Activated T-helper 2 cell treated with anti-CD3 and anti-CD28 coated beads, Interferon-gamma antibody, Interleukin-2, Interleukin-4, amounts not matched to agents 10 μg/mL and 5 μg/mL and 100 μg/mL, durations not matched to agents 14 hours and 24 hours and 36 hours (primary cell): ENCODE results near the gene TIAM2. TPM values are rescaled to one million over a fixed set of nuclear protein-coding genes. Genes with fewer than 3 reads are reported as not detected.

Source experiments
- DNase-seq: peaks from one replicate; pipeline ENCODE4 v3.0.0; 2021; ENCODE audit warnings: low spot score
- H3K27ac Mint-ChIP-seq: one replicate; pipeline ENCODE4 v1.8.0; 2021; ENCODE audit warnings: mixed read lengths
- H3K27me3 Mint-ChIP-seq: one replicate; pipeline ENCODE4 v1.8.0; 2021; ENCODE audit warnings: low read depth, mixed read lengths
- H3K36me3 Mint-ChIP-seq: one replicate; pipeline ENCODE4 v1.8.0; 2021; ENCODE audit warnings: low read depth, mixed read lengths
- H3K4me1 Mint-ChIP-seq: one replicate; pipeline ENCODE4 v1.8.0; 2021; ENCODE audit warnings: low read depth, mixed read lengths
- H3K4me3 Mint-ChIP-seq: one replicate; pipeline ENCODE4 v1.8.0; 2021; ENCODE audit warnings: low read depth, mild to moderate bottlenecking, moderate library complexity, mixed read lengths
- H3K9me3 Mint-ChIP-seq: one replicate; pipeline ENCODE4 v1.8.0; 2021; ENCODE audit warnings: mixed read lengths
- intact Hi-C: fragments of 100-400 bp; cut with micrococcal nuclease; formaldehyde crosslinking; loops from one replicate; pipeline ENCODE4 v1.15.1; 2023
- total RNA-seq: library from RNA; stranded (reverse); gene quantifications from 2 replicates; pipeline ENCODE4 v1.2.3, GENCODE V29; 2022

The TIAM2 gene
- total RNA-seq, 1 donor from 2014 or later, result 46.0 TPM

GRCh38 chr6:155142168-155143028, 147.3 kb downstream of the TIAM2 start:
- Mint-ChIP-seq H3K27me3 (no peaks in the 10 kb centered on the region), H3K36me3 (peaks cover 57% of the 10 kb centered on the region)

DNA sequence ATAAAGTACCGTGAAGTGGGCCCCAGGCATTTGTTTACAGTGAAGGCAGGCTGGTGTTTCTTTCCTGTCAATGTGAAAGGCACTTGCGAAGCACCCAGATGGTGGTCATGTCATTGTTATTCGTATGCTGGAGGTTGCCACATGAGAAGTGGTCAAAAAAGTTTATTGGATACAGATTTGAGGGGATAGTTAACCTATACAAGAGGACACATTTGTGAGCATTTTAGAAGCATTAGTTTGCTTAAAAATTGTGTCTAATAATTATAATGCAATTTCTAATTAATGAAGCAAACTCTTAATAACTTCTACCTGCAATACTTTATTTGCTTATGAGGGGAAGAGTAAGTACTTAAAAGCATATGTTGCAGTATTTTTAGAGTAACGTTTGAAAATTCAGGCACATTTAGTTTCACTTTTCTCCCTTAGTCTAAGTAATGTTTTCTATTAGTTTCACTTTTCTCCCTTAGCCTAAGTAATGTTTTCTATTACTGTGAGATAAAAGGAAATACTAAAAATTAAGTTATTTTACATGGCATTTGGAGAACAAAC, 148.0 kb downstream of the TIAM2 start:
- Mint-ChIP-seq H3K4me1 (peaks cover 40% of the 10 kb centered on the region), H3K27ac (peak overlapping the region; percentile 77), H3K9me3 (no peaks in the 10 kb centered on the region), H3K36me3 (peaks cover 58% of the 10 kb centered on the region), H3K27me3 (no peaks in the 10 kb centered on the region), H3K4me3 (peak overlapping the region; percentile 58)
- DNase-seq, result no peak
- intact Hi-C loops, result no loop called here

More at GRCh38 chr6:155142168-155143028, 147.3 kb downstream of the TIAM2 start:
- Mint-ChIP-seq H3K4me3 (peak overlapping the region; percentile 58), H3K4me1 (peaks cover 35% of the 10 kb centered on the region), H3K27ac (peak overlapping the region; percentile 77), H3K9me3 (no peaks in the 10 kb centered on the region)
- no peak for DNase-seq
- intact Hi-C loops, result no loop called here

- Mint-ChIP-seq H3K27me3 (no peaks in the 10 kb centered on the region), H3K9me3 (no peaks in the 10 kb centered on the region), H3K36me3 (peaks cover 59% of the 10 kb centered on the region), H3K27ac (peak overlapping the region; percentile 60), H3K4me1 (peaks cover 44% of the 10 kb centered on the region), H3K4me3 (peak overlapping the region; percentile 32)
- intact Hi-C loops, result no loop called here
- no peak for DNase-seq
Observed at GRCh38 chr6:155143578-155144106, 148.5 kb downstream of the TIAM2 start.

DNA sequence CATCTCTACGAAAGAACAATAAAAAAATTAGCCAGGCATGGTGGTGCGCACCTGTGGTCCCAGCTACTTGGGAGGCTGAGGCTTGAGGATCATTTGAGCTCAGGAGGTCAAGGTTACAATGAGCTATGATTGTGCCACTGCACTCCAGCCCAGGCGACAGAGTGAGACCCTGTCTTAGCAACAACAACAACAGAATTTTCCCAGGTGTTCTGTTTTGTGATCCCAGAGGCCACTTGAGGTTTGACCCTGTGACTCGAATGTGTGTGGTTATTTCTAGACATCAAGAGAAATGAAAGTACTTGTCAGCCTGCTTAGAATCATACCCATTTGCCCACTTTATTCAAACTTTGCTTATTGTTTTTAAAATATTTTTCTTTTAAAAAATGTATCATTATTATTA, 151.1 kb downstream of the TIAM2 start:
- H3K27me3 Mint-ChIP-seq, result no peaks in the 10 kb centered on the region
- peaks cover 63% of the 10 kb centered on the region for H3K36me3 Mint-ChIP-seq
- intact Hi-C loops, result no loop called here
- H3K4me1 Mint-ChIP-seq, result peaks cover 47% of the 10 kb centered on the region
- no peaks in the 10 kb centered on the region for H3K9me3 Mint-ChIP-seq
- no peak for DNase-seq
- H3K4me3 Mint-ChIP-seq, result no peak overlapping the region
- peak overlapping the region; percentile 45 for H3K27ac Mint-ChIP-seq

GRCh38 chr6:155147958-155148663, 153.0 kb downstream of the TIAM2 start:
- intact Hi-C loops, result no loop called here
- Mint-ChIP-seq H3K9me3 (no peaks in the 10 kb centered on the region), H3K27ac (peak overlapping the region; percentile 61), H3K27me3 (no peaks in the 10 kb centered on the region), H3K36me3 (peaks cover 66% of the 10 kb centered on the region), H3K4me1 (peaks cover 48% of the 10 kb centered on the region), H3K4me3 (no peak overlapping the region)
- DNase-seq, result no peak

- Mint-ChIP-seq H3K4me3 (no peak overlapping the region), H3K36me3 (peaks cover 63% of the 10 kb centered on the region), H3K4me1 (peaks cover 55% of the 10 kb centered on the region), H3K27ac (no peak overlapping the region), H3K9me3 (no peaks in the 10 kb centered on the region), H3K27me3 (no peaks in the 10 kb centered on the region)
- no peak for DNase-seq
- intact Hi-C loops, result loop anchor here (5.0 kb wide), 1 partner anchor 154 kb away; the partner anchor contains the start of gene TIAM2
Observed at GRCh38 chr6:155150967-155151671, 156.0 kb downstream of the TIAM2 start.

- Mint-ChIP-seq H3K4me1 (peaks cover 62% of the 10 kb centered on the region), H3K27me3 (no peaks in the 10 kb centered on the region), H3K27ac (peak overlapping the region; percentile 99), H3K36me3 (peaks cover 70% of the 10 kb centered on the region), H3K9me3 (no peaks in the 10 kb centered on the region), H3K4me3 (no peak overlapping the region)
- intact Hi-C loops, result loop anchor here (5.0 kb wide), 1 partner anchor 155 kb away; the partner anchor contains the start of gene TIAM2
- no peak for DNase-seq
Observed at GRCh38 chr6:155152211-155153076, 157.3 kb downstream of the TIAM2 start.

- H3K27ac Mint-ChIP-seq, result peak overlapping the region; percentile 99
- no peaks in the 10 kb centered on the region for H3K27me3 Mint-ChIP-seq
- DNase-seq, result peak; percentile 35
- H3K4me1 Mint-ChIP-seq, result peaks cover 71% of the 10 kb centered on the region
- H3K9me3 Mint-ChIP-seq, result no peaks in the 10 kb centered on the region
- peak overlapping the region; percentile 66 for H3K4me3 Mint-ChIP-seq
- intact Hi-C loops, result loop anchor here (1.0 to 5.0 kb wide), 7 partner anchors 17 to 157 kb away; partner anchors contain the start of gene TIAM2
- peaks cover 60% of the 10 kb centered on the region for H3K36me3 Mint-ChIP-seq
Observed at GRCh38 chr6:155154158-155154830, 159.2 kb downstream of the TIAM2 start.

- Mint-ChIP-seq H3K27me3 (no peaks in the 10 kb centered on the region), H3K27ac (peak overlapping the region; percentile 99), H3K4me3 (peak overlapping the region; percentile 4), H3K4me1 (peaks cover 76% of the 10 kb centered on the region), H3K36me3 (peaks cover 64% of the 10 kb centered on the region), H3K9me3 (peaks cover 12% of the 10 kb centered on the region)
- intact Hi-C loops, result no loop called here
- no peak for DNase-seq
Observed at GRCh38 chr6:155155787-155156447, 160.8 kb downstream of the TIAM2 start.

GRCh38 chr6:155157101-155157500, 162.0 kb downstream of the TIAM2 start:
- no peak for DNase-seq

More at GRCh38 chr6:155157101-155157500, 162.0 kb downstream of the TIAM2 start:
- Mint-ChIP-seq H3K36me3 (peaks cover 64% of the 10 kb centered on the region), H3K9me3 (peaks cover 20% of the 10 kb centered on the region), H3K27me3 (no peaks in the 10 kb centered on the region), H3K4me1 (peaks cover 74% of the 10 kb centered on the region), H3K27ac (peak overlapping the region; percentile 89), H3K4me3 (no peak overlapping the region)
- intact Hi-C loops, result no loop called here
